ENCODE measurements around the gene KCNC3. TPM values are rescaled to one million over a fixed set of nuclear protein-coding genes. Genes with fewer than 3 reads are reported as not detected.

Gene KCNC3
- total and polyA plus RNA-seq, 2 of the 4 experiments (the other 2 are of a cell fraction), result 0.07 TPM; not detected in 1

DNA sequence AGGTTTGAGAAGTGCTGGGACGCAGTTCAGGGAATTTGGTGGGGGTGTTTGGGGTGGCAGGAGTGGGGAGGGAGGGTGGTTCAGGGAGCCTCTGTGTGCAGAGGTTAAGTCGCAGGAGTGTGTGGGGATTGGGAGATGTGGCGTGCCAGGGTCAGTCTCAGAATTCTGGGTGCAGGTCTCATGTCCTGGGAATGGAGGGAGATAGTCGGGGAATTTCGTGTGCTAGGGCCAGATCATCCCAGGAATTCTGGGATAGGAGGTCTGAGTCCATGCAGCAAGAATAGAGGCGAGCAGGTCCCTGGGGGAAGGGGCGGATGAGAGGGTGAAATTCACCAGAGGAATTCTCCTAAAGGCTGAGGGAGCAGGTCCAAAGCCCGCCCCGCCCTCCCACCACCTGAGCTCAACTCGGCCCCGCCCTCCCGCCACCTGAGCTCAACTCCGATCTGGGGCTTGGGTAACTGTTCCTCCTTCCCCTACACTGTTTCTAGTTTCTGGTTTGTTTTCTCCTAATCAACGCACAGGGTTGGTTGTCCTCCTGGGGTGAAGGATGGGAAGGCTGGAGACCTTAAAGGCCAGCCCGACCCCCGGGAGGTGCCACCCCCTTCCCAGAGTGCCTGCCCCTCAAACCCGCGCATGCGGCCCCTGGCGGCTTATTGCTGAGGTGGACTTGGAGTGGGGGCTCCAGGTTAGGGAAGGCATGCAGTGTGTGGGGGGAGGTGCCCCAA lies 15.2 kb downstream of the KCNC3 start:
- Histone ChIP-seq H3K23ac (ENCODE audit: low read depth, low read length) (no peak overlapping the region), H3K79me1 (ENCODE audit: low read depth in 1 of 2, low read length in 2 of 2) (no peaks in the 10 kb centered on the region), H3K18ac (ENCODE audit: low read depth, low read length) (no peak overlapping the region), H2AK9ac (replicated peaks; ENCODE audit: low read depth, low read length, poor library complexity) (no peak overlapping the region), H2AFZ (replicated peaks; ENCODE audit: low read length, poor library complexity) (no peak overlapping the region), H3K27me3 (ENCODE audit: control insufficient read depth, insufficient read depth, low read length) (peaks cover 39% of the 10 kb centered on the region), H3K4me2 (ENCODE audit: low read depth, low read length) (no peak overlapping the region), H3K9me1 (ENCODE audit: insufficient read depth, low read length) (no peaks in the 10 kb centered on the region), H3K27ac (ENCODE audit: insufficient read depth, low read length) (no peak overlapping the region), H4K20me1 (ENCODE audit: insufficient read depth, low read length) (no peaks in the 10 kb centered on the region), H2BK15ac (ENCODE audit: low read depth, low read length) (no peak overlapping the region), H4K8ac (ENCODE audit: low read depth in 2 of 2, low read length in 2 of 2) (no peak overlapping the region), H3K9me3 (ENCODE audit: control insufficient read depth, insufficient read depth, low read length) (no peaks in the 10 kb centered on the region), H3K9ac (ENCODE audit: low read depth, low read length) (no peak overlapping the region), H3K4me3 (ENCODE audit: insufficient read depth, low read depth, low read length) (no peak overlapping the region), H2BK120ac (ENCODE audit: low read depth, low read length) (no peak overlapping the region), H3K36me3 (ENCODE audit: control insufficient read depth, insufficient read depth, low read length) (no peaks in the 10 kb centered on the region), H3K56ac (ENCODE audit: extremely low read depth, insufficient read depth, low read length) (no peak overlapping the region), H2BK20ac (ENCODE audit: low read depth, low read length) (no peak overlapping the region), H4K5ac (ENCODE audit: low read depth, low read length) (no peak overlapping the region), H3K4ac (ENCODE audit: low read depth, low read length) (no peak overlapping the region), H4K91ac (ENCODE audit: insufficient read depth, low read depth, low read length) (no peak overlapping the region), H2AK5ac (ENCODE audit: low read depth, low read length) (no peak overlapping the region), H2BK5ac (ENCODE audit: low read depth, low read length, poor library complexity, severe bottlenecking) (no peak overlapping the region), H3K4me1 (ENCODE audit: control insufficient read depth, insufficient read depth, low read length) (no peaks in the 10 kb centered on the region), H3K14ac (replicated peaks; ENCODE audit: low read depth, low read length) (no peak overlapping the region)
- TF ChIP-seq POLR2A (IDR thresholded peaks at IDR 0.05; ENCODE audit: low read depth, low read length) (no peak), ELK1 (IDR thresholded peaks at IDR 0.05; ENCODE audit: borderline replicate concordance, low read depth, low read length) (no peak), FOS (IDR thresholded peaks at IDR 0.05; ENCODE audit: low read depth, low read length) (no peak), RCOR1 (IDR thresholded peaks at IDR 0.05; ENCODE audit: insufficient replicate concordance, low read length) (no peak), MXI1 (IDR thresholded peaks at IDR 0.05; ENCODE audit: borderline replicate concordance, low read depth, low read length) (no peak), NFE2L2 (IDR thresholded peaks at IDR 0.05; ENCODE audit: low read depth, low read length) (no peak), CEBPB (IDR thresholded peaks at IDR 0.05; ENCODE audit: low read depth, low read length) (no peak), BHLHE40 (IDR thresholded peaks at IDR 0.05; ENCODE audit: low read depth, low read length) (no peak), RAD21 (IDR thresholded peaks at IDR 0.05; ENCODE audit: low read length) (no peak), CTCF (conservative IDR thresholded peaks at IDR 0.05; ENCODE audit: low read depth, low read length) (no peak), SMC3 (IDR thresholded peaks at IDR 0.05; ENCODE audit: low read depth, low read length) (no peak), USF2 (IDR thresholded peaks at IDR 0.05; ENCODE audit: low read depth, low read length) (no peak), MAFK (IDR thresholded peaks at IDR 0.05; ENCODE audit: low read depth, low read length) (no peak), MAZ (IDR thresholded peaks at IDR 0.05; ENCODE audit: borderline replicate concordance, low read depth, low read length) (no peak), RFX5 (IDR thresholded peaks at IDR 0.05; ENCODE audit: low read depth, low read length) (no peak)
- in situ Hi-C loops (cut with MboI; ENCODE audit: low sequenced_read_pairs), result no loop called here
- POLR2A ChIA-PET (ENCODE audit: unreplicated experiment), result no interaction called here
- intact Hi-C loops (cut with micrococcal nuclease), result no loop called here
- no TSS peak for BruUV-seq (replicated peaks)
- CTCF ChIA-PET, result no interaction called here
- WGBS, 2 experiments (ENCODE audit: extremely low coverage in 2 of 2, insufficient read length in 1 of 2), result 13% methylated on average over 1 of the region's 20 CpGs; no CpG with 5 or more reads in 1 of the 2 experiments
- dilution Hi-C loops (cut with HindIII; ENCODE audit: low sequenced_read_pairs, unreplicated experiment), result no loop called here
- ATAC-seq (ENCODE audit: low read depth) (no peak), DNase-seq (no peak)

All from IMR-90 (cell line).